ENCODE data around the gene PPP1R1B.

The PPP1R1B gene

DNA sequence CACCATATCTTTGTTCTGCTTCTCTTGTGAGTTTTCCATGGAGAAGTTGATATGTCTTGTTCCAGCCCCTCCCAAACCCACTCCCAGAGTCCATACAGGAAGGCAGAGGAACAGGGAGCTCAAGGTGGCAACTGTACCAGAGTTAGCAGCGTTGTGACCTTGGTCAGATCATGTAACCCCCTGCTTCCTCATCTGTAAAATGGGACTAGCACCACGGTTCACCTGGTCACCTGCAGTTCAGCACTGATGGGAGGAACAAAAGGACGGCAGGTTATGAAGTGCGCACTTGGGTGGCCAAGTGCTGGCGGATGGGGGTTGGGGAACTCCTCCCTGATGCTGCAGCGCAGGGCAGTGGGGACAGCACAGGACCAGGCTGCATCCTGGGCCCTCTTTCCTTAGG, 11.3 kb upstream of the PPP1R1B start:
- no peak for DNase-seq (ENCODE audit: low read depth)

DNA sequence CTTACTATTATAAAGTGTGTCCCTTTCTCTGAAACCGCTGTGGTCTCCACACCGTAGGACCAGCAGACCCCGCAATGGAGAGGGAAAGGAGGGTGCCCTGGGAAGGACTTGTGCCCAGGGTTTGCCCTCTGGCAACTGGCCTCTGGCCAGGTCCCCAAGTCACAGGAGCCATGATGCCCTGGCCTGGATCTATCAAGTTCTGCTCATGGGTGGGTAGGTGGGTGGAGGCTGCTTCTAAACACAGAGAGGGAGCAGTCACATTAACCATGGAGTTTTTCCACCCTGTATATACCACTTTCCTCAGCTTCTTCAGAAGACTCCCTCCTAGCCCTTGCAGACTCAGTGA, 9.7 kb upstream of the PPP1R1B start:
- no peak for DNase-seq (ENCODE audit: low read depth)

DNA sequence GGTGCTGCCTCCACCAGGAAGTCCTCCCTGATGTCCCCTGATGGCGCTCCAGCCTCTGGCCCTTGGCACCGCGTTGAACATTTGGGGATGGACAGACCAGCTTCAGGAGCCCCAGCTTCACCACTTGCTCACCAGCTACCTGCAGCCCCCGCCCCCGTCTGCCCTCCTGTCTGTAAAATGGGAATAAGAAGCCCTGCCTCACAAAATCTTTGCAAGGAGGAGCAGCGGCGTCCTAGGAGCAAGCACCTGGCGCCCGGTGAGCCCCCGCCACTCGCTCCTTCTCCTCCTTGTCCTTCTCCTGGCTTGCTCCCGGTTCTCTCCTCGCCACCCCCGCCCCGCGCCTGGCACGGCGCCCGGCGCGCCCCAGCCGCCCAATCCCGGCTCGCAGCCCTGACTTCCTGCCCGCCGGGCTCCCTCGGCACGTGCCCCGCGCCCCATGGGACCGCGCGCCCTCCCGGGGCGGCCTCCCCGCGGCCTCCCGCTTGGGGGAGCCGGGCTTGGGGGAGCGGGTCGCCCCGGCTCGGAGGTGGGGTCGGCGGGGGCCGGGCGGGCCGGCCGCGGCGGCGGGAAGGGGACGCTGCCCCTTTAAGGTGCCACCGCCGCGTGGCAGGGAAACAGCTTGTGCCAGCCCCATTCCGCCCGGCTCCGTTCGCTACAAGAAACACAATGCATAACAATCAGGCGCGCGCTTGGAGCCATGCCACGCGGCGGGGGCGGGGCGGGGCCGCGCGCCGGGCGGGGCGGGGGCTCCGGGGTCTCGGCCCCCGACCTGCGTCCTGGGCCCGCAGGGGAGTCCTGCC, 9.1 kb upstream of the PPP1R1B start:
- DNase-seq (ENCODE audit: low read depth) = no peak

DNA sequence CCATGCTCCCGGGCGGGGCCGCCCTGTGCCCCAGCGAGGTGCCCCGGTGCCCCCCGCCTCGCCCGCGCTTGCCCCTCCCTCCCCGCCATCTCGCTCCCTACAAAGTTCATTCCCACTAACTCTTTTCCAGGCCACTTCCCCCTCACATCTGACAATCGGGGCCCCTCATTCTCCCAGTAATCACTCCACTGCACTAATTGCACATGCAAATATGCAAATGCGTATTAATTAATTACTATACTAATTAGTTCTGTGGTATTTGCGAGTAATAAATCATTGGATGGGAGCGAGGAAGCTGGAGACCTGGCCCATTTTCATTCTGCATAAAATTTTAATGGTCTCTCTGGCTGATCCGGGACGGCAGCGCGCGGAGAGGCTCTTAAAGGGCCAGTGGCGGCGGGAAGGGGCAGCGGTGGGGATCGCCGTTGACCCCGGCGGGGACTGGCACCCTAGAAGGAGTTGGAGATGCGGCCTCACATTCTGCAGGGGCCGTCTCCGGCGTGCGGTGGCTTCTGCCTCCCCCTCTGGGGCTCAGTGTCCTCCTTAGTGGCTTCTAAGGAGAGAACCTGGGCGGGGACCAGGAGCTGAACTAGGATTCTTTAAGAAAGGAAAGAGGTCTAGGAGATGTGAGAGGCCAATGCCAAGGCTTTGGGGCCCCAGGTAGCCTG, 8.4 kb upstream of the PPP1R1B start:
- DNase-seq (ENCODE audit: low read depth) = no peak

DNA sequence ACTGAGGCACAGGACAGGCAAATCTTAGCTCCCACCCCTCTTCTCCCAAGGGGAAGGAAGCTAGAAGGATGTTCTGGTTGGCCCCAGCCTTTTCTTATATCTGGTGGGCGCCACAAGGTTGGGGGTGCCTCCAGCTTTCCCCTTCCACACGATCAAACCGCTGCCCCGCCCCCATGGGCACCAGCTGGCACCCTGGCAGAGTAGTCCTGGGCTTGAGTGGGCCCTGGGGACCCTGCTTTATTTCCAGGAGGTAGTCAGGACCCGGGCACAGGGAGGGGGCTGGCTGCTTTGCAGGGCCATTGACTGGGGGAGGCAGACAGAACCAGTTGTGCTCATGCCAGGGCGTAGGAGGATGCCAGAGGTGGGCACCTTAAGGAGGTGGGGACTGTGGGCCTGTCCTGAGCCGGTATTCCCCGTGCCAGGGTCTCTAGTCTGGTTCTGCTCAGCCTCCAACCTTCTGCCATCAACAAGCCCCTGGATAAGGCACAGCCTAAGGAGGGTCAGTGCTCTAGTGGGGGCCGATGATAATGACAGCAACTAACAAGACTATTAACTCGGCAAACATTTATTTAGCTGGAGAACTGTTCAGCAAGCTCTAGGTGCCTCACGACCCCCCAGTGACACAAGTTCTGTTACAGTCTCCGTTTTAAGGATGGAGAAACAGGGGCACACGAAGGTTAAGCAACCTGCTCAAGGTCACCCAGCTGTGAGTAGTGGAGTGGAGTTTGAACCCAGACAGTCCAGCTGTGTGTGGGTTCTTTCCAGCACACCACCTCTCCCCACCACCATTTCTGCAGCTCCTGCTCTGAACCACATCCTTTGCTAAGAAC, 7.6 kb upstream of the PPP1R1B start:
- no peak for DNase-seq (ENCODE audit: low read depth)

DNA sequence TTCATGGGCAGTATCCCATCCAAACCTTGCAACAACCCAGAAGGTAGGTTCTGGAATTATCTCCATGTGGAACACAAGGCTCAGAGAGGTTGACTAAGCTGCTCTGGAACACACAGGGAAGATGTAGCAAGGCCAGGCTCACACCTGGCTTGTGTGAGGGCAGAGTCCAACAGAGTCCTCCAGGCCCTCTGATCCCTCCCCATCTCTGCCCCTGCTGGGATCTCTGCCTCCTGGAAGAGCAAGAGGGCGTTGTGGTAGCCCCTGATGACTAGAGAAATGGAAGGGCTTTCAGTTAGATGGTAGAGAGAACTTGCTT, 7.0 kb upstream of the PPP1R1B start:
- DNase-seq (ENCODE audit: low read depth) = no peak

DNA sequence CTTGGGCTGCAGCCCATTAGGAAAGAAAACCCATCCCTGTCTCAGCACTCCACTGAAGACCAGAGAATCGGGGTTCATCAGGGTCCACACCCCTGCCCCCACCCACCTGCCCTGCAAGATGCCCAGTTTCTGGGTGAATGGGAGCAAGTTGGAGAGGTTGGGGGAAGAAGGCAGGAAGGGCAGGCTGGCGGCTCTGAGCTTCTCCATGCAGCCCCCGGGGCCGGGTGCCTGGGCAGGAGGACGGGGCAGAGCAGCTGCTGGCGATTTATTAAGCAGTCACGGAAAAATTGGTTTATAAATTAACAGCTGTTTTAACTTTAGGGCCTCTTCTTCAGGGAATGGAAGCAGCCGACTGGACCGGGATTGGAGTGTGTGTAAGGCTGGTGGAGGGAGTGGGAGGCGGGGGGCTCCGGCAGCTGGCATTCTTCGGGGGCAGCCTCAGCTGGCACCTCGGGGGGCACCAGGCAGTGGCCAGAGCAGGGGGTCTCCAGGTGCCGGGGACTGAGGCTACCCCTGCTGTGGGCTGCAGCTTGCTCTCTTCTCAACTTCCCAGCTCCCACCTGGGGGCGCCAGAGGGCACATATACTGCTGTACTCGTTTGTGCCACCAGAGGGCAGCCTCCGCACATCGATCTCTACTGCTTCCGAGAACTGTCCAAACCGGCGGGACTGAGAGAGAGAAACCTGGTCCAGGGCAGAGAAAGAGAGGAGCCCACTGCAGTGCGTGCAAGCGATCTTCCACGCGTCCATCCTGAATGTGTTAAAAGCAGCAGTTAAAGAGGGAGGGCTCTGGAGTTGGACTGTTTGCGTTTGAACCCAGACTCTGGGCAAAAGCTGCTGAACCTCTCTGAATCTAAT, 5.0 kb upstream of the PPP1R1B start:
- peak; percentile 62 for DNase-seq (ENCODE audit: low read depth)

DNA sequence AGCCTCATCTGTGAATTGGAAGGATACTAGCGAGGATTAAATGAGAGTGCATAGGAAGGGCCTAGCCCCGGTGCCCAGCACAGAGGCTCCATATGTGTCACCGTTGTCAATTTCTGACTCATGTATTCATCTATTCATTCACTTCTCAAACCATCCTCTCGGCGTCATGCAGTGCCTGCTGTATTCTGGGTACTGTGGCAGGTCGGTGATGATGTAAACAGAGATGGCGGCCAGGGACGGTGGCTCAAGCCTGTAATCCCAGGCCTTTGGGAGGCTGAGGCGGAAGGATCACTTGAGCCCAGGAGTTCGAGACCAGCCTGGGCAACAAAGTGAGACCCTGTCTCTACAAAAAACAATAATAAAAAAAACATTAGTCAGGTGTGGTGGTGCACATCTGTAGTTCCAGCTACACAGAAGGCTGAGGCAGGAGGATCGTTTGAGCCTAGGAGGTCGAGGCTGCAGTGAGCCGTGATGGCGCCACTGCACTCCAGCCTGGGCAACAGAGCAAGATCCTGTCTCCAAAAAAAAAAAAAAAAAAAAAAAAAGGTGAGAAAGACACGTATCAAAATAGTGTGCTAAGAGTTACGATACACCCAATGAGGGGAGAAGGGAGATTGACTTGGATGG, 4.3 kb upstream of the PPP1R1B start:
- no peak for DNase-seq (ENCODE audit: low read depth)

DNA sequence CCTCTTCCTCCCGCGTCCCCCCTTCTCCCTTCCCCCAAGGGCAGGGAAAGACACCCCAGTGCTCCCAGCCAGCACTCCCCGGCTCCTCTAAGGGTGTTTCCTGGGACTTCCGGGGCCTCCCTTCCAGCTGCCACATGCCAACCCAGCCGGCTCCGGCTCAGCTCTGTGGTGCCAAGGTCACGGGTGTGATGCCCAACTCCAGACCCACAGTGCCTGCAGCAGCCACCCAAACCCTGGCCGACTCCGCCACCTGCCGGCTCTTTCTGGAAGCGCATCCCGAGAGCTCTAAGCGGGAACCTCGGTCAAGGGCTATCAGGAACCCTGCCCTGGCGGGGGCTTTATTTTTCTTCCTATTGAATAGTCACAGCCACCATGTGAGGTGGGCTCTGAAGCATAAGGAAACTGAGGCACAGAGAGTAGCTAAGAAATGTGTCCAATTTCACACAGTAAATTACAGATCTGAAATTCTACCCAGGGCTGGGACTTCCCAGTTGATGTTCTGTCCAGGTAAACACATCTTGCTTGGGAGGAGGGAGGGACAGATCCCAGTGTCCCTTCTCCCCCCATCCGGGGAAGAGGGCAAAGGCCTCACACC, 3.3 kb upstream of the PPP1R1B start:
- peak; percentile 37 for DNase-seq (ENCODE audit: low read depth)

DNA sequence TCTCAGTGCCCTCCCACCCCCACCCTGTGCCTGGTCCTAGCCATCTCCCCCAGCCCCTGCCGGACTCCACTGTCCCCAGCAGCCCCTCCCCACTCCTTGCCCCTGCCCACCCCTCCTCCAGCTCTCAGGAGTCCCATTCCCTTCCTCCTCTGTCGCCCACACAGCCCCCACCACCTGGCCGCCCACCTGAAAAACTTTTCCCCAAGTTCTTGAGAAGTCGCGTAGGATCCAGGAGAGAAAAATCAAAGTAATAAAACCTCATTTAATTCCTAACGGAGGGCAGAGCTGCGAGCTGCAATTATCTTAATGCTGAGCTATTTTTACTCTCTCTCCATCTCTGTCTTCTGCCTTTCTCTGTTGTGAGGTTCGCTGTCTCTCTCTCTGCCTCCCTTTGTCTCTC, 2.4 kb upstream of the PPP1R1B start:
- DNase-seq (ENCODE audit: low read depth) = no peak

DNA sequence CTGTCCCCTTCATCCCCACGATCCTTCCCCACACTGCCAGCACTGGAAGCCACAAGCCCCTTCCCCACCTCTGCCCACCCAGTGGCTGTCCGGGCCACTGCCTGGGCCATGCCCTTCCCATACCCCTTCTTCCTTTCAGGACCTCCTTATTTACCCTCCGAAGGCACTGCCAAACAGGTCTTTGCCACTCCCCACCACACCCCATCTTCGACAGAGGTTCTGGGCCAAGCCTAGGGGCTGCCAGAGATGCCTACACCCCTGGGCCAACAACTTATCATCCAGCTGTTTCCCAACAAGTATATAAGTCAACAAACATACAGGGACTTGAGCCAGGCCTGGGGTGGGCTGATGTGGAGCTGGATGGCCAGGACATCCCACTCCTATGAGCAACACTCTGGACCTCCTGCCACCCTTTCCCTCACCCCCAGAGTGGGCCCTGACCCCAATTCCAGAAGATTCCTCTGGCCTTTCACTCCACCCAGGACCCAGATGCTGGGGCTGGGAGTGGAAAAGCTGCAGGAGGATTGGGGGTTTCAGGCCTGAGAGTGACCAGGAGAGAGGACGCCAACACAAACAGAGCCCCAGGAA, 1.5 kb upstream of the PPP1R1B start:
- DNase-seq (ENCODE audit: low read depth) = no peak

DNA sequence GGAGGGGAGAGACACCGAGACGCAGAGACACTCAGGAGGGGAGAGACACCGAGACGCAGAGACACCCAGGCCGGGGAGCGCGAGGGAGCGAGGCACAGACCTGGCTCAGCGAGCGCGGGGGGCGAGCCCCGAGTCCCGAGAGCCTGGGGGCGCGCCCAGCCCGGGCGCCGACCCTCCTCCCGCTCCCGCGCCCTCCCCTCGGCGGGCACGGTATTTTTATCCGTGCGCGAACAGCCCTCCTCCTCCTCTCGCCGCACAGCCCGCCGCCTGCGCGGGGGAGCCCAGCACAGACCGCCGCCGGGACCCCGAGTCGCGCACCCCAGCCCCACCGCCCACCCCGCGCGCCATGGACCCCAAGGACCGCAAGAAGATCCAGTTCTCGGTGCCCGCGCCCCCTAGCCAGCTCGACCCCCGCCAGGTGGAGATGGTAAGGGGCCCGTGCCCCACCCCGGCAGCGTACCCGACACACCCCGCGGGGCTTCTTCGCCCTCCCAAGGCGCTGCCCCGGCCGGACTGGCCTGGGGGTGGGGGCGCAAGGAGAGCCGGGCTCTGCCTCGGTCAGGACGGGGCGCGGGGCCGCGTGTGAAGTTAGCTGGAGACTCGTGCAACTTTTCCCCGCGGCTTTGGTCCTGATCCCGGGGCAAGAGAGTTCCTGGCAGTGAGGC, 427 bp downstream of the PPP1R1B start:
- DNase-seq (ENCODE audit: low read depth) = no peak

DNA sequence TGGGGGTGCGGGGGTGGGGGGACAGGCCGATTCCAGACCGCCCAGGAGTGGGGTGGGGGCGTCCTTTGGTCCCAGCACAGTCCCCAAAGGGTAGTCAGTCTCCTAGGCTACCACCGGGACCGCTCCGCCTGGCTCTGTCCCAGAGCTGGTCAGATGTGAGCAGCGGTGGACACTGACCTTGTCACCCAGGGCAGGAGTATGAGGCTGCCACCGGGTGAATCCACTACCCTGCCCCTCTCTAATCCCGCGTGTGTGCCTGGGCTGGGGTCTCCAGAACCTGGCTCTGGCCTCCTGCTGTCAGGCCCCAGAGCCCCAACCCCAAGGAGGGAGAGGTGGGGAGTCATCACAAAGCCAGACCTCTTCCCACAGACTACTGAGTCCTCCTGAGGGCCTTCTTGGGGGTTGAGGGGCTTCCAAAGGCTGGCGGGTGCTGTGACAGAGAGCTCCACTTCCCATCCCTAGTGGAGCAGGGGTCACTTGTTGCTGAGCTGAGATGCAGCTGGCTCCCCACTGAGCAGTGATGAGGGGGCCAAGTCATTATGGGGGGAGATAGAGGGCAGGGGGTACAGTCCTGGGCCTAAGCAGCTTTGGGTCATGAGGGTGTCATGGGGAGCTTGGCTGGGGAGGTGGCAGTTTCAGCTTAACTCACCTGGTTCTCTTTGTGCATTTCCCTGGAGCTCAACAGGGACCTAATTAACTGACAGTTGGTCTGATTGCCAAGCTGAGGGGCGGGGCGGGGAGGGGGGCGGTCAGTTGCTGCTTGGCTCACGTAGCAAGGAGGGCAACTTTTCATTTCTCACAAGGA, 1.2 kb downstream of the PPP1R1B start:
- DNase-seq (ENCODE audit: low read depth) = no peak

DNA sequence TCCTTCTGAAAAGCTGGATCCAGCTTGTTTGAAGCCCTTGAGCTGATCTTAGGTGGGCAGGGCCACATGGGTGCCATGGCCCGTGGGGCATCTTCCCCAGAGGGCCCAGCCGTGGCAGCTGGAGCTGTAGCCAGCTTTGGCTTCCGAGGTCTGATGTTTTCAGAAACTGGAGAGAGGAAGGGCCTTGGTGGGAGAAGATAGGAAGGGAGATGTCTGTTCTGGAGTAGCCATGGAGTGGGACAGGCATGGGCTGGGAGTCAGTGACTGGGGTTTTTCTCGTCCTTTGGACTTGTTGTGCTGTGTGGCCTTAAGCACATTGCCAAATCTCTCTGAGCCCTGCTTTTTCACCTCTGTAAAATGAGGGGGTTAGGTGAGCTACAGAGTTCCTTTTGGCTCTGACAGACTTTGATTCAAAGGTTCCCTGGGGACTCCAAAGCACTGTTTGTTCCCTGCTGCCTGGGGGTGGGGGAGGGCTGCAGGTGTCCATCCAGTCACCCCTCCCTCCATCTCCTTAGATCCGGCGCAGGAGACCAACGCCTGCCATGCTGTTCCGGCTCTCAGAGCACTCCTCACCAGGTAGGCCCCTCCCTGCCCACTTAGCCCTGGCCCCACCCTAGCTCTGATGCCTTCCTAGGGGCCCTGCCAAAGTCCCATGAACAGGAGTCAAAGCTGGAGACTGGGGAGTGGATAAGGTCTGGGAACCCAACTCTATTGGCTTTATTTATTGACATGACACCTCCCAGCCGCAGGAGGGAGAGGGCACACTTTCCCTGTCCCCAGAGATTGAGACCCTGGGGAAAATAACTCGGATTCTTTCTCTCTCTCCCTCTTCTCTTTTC, 2.1 kb downstream of the PPP1R1B start:
- DNase-seq (ENCODE audit: low read depth) = no peak

DNA sequence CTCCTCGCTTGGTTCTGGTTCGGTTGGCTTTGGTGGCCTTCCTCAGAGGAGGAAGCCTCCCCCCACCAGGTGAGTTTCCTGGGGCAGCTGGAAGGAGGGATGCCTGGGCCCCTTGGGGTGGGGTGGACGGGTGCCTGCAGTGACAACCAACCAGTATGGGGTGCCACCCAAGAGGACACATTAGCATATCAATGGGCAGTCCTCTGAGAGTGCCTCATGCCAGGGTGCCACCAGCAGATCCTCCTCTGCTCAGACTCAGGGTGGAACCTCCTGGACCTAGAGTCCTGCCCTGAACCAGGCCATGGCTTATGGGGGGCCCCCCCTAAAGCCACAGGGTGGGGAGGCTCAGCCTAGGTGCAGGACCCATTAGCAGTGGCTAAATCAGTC, 2.7 kb downstream of the PPP1R1B start:
- DNase-seq (ENCODE audit: low read depth) = no peak

DNA sequence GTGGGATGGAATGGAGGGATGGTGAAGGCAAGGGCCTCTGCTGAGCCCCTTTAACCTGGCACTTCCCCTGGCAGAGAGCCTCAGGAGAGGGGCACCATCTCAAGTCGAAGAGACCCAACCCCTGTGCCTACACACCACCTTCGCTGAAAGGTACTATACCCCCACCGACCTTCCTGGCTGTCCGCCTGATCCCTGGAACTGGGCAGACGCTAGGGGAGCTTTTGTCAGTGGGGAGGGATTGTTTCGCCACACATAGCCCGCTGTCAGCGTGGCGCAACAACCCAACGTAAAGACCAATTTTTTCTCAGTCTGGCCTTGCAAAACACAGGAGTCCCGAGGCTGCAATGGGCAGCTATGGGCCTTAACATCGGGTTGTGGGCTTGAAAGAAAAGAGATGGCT, 3.1 kb downstream of the PPP1R1B start:
- DNase-seq (ENCODE audit: low read depth) = no peak

DNA sequence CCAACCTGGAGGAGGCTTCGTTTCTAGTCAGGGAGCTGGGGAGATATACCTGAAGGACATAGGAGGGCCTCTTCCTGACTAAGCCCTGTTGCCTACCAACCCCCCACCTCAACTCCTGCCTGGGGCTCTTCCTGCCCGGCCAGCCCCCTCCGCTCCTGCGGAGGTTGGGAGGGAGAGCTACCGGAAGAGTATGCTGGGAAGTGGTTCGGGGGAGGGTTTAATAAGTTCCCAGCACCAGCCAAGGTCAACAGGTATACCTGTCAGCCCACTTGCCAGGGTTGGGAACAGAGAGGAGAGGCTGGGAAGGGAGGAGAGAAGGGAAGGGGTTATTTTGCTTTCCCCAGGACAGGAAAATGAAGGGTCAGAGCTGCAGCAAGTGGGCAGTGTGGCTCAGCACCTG, 4.7 kb downstream of the PPP1R1B start:
- no peak for DNase-seq (ENCODE audit: low read depth)

DNA sequence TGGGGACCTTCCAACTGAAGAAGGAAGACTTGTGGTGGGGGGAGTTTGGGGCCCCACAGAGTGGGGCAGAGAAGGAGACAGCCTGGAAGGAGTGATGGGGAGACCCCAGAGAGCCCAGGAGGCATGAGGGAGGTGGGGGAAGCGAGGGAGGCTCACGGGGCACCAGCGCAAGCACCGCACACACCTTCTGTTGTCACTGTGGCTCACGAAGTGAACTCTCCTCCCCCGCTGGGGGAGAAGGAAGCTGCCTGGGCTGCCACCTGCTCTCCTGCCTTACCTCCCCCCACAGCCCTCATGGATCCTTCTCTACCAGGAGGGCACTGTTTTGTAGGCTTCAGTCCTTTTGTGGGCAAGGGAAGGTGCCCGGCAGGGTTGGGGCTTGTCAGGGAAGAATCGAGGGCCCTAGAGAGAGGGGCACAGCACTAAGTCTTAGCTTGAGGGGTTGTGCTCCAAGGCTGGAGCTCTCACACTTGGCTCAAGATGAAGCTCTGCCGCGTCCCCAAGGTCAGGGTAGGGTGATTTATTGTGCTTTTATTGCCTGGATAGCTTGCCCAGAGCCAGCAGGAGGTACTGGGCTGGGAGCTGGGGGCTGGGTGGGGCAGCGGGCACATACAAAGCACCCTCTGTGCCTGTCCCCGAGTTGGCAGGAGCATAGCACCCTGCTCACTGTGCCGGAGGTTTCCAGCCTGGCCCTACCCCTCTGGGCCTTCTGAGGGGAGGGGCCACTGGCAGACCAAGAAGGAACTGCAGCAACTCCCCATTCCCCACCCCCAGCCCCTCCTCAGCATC, 5.6 kb downstream of the PPP1R1B start:
- no peak for DNase-seq (ENCODE audit: low read depth)

All from iris pigment epithelial cell (primary cell).